Esophagus squamous epithelium (tissue), 4 donors: ENCODE results near the gene C6.

Source experiments
- CTCF ChIP-seq, 6 experiments: fragments of 450-650 bp in 4 of 6; fragments of 200-600 bp in 2 of 6; sonication (generic) in 2 of 6; IDR thresholded peaks; one replicate each; pipeline ENCODE4 v1.5.1; 2016 to 2019; ENCODE audit warnings: antibody characterized with exemption in 6 of 6, mild to moderate bottlenecking in 4 of 6, moderate library complexity in 4 of 6
- POLR2A ChIP-seq, 4 donors: fragments of 450-650 bp; IDR thresholded peaks; one replicate each; pipeline ENCODE4 v1.6.1; 2017; ENCODE audit warnings: antibody characterized with exemption in 4 of 4, mild to moderate bottlenecking in 4 of 4, moderate library complexity in 3 of 4

- TF ChIP-seq CTCF (IDR thresholded peaks at IDR 0.05) (no peak), POLR2A (IDR thresholded peaks at IDR 0.05) (no peak)
These were observed 56.6 kb downstream of the C6 start for GRCh38 chr5:41156739-41157138.
